Measurements from ENCODE around the gene IGFL3.
"Not testable (repeated sequence)": the region's sequence is repeated elsewhere in the genome, so short reads cannot be mapped to it uniquely, and the experiment has no call there.

Gene IGFL3

DNA sequence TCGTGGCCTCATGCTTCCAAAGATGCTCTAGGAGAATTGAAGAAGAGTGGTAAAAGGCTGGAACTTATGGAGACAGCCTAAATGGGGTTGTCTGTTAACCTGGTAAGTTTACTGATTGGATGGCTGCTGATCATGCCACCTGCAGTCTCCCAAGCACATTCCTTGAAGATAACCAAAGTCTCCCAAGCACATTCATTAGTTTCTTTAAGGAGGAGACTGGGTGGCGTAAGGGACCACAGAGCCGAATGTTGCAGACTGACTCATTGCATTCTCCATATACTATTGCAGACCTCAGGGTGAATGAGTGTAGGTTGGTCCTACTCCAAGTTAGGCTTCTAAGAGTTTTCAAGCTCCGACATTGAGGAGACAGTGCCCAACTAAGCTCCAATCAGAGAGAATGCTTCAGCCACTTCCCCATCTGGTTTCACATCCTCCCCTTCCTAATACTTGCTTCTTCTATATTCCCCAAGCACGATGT is at the start of gene IGFL3:
Gene IGFL3 (minus strand): TSS at position 51 of the 478 bp plus-strand sequence. CDS start 39 bp downstream, at position 12.
- DNase-seq (ENCODE audit: low read depth) = no peak

DNA sequence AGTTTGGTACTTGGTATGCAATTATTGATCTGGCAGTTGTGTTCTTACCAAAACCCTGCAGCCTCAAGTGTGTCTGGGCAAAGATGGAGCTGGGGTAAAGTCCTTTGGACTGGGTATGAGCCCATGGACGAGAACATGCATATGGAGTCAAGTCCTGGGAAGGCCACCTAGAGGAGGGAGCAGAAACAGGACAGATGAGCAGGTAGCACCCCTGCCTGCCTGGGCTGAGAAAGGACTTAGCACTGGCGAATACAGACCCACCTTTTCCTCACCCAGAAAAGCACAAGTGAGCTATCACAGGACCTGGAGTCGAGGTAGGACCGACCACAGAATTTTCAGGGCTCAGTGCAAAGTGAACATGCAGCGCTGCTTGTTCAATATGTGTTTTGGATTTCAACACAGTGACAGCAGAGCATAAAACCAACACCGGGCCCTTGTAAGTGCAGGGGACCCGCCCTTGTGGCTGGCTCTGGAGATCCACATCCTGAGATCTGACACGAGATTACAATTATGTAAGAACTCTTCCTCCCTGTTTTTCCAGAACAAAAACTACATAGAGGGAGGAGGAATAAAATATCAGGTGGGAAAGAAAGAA is 49.5 kb upstream of the IGFL3 start:
- DNase-seq (ENCODE audit: low read depth) = no peak

DNA sequence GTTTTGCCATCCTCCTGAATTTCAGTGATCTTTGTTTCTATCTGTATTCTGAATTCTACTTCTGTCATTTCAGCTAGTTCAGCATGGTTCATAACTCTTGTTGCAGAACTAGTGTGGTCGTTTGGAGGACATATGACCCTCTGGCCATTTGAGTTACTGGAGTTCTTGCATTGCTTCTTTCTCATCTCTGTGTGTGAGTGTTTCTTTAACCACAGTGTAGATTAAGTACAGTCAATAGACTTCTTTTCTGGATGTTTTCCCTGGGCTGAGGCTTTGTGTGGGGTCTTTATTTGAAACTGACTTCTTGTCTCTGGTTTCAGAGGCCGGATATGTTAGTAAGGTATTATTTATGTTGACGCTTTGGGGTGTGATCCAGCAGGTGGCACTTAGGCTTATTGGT is 38.2 kb upstream of the IGFL3 start:
- no peak for DNase-seq (ENCODE audit: low read depth)

DNA sequence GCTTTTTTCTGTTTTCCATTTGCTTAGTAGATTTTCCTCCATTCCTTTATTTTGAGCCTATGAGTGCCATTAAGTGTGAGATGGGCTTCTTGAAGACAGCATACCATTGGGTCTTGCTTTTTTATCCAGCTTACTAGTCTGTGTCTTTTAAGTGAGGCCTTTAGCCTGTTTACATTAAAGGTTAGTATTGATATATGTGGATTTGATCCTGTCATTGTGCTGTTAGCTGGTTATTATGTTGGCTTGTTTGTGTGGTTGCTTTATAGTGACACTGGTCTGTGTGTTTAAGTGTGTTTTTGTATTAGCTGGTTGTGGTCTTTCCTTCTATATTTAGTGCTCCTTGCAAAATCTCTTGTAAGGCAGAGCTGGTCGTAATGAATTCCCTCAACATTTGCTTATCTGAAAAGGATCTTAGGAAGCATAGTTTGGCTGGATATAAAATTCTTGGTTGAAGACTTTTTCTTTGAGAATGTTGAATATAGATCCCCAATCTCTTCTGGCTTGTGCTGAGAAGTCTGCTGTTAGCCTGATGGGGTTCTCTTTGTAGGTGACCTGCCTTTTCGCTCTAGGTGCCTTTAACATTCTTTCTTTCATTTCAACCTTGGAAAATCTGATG is 37.3 kb upstream of the IGFL3 start:
- DNase-seq (ENCODE audit: low read depth) = not testable (repeated sequence)

DNA sequence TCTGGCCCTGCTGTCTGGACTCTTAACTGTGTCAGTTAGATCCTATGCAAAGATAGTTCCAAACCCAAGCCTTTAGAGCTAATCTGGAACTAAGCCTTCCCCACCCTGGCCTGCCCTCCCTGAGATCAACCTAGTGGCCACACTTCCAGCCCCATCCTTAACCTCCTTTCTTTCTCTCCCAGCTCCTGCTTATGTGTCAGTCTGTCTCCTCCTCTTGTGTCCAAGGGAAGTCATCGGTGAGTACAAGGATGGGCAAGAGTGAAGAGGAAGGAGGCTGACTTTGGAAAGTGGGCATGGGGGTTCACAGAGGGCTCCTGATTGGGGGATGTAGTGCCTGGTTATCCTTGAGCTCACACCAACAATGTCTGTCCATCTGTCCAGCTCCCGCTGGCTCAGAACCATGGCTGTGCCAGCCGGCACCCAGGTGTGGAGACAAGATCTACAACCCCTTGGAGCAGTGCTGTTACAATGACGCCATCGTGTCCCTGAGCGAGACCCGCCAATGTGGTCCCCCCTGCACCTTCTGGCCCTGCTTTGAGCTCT is 35.8 kb upstream of the IGFL3 start:
- DNase-seq (ENCODE audit: low read depth) = no peak

DNA sequence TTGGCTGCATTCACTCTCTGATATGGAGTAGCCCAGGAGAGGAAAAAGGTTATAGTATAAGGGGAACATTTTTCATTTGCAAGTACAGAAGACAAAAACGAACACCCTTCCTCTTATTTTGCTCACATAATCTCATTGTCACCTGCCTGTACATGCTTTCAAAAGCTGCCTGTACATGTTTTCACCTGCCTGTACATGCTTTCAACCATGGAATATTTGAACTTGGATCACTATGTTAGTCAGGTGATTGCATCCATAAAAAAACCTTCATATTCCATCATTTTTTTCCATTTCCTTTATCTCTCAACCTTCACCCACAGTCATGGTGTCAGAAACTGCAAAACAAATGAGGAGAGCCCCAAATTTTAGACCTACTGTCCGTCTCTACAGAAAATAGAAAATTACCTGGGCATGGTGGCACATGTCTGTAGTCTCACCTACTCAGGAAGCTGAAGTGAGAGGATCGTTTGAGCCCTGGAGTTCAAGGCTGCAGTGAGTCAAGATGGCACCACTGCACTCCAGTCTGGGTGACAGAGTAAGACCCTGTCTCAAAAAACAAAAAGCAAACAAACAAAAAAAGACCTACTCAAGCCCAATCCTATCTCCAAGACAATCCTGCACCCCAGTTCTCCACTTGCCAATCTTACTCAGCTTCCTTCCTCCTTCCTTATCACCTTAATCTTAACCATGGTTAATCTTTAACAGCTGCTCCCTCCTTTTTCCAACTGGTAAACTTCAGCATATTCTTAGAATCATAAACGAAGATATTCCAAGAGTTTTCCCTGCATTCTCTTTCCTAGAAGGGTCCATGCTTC is 35.1 kb upstream of the IGFL3 start:
- no peak for DNase-seq (ENCODE audit: low read depth)

DNA sequence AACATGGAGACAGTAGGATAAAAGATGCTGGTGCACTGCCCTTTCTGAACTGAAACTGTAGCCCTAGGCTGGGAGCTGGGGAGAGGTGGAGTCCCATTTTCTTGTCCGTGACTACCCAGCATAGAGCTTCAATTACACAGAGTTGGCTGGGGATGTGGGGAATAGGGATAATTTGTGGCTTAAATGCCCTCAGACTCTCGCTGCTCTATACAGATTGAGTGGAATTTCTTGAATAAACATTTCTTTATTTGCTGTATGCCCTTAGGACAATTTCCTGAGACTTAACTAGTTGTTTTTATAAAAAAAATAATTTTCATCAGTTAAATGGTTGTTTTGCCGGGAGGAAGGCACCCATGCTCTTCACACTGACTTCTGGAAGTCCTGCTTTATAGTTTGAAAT is 30.7 kb upstream of the IGFL3 start:
- DNase-seq (ENCODE audit: low read depth) = no peak

DNA sequence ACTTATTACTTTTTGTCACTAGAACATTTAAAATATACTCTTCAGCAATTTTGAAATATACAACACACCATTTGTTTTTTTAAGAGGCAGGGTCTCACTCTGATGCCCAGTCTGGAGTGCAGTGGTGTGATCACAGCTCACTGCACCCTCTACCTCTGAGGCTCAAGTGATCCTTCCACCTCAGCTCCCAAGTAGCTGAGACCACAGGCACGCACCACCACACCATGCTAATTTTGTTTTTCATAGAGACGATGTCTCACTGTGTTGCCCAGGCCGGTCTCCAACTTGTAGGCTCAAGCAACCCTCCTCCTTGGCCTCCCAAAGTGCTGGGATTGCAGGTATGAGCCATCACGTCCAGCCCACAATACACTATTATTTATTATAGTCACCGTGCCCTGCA is 26.1 kb upstream of the IGFL3 start:
- no peak for DNase-seq (ENCODE audit: low read depth)

DNA sequence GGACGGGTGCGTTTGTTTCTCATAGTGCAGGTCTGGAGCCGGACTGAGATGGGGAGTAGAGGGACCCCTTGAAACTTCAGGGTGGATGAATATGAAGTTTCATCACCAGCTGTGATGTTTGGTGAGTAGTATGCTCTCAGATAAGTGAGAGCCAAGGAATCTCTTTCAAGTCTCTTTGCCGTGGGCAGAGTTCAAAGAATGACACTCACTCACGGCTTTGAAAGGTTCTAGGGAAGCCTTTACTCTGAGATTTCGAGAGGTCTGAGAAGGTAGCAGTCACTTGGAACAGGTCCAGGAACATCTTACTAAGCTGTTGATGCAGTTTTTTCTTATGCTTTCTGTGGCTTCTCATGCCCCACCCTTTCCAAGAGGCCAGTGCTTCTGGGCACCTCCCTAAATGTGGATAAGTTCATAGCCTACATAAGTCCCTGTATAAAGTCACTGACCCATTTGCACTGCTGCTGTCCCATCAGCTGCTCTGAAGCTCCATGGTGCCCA is 23.4 kb upstream of the IGFL3 start, which contains the start of gene IGFL2:
Gene IGFL2 (plus strand): TSS at position 448 of the 498 bp plus-strand sequence. CDS start 41 bp downstream, at position 489.
- DNase-seq (ENCODE audit: low read depth) = no peak

DNA sequence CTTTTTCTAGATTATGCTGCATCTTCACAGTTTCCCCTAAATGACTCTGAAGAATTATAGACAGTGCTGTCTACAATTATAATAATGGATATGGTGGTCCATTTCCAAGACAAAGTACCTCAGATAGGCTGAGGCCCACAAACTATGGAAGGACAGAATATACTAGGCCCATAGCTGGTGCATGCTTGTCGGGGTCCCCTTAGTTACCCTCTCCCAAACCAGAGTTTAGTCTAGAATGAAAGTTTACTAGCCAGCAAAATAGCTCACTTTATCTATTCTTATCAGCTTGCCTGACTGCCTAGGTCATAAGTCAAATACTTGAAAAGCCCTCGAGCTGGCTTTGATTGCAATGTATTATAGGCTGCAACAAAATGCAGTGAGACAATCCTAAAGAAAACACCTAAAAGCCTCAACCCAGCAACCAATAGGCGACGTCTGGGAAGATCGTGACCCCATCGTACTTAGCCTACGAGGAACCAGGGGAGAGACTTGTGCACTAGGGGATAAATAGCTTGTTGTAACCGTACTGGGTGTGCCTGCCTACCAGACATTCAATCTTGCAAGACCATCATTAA is 22.8 kb upstream of the IGFL3 start:
- no peak for DNase-seq (ENCODE audit: low read depth)

DNA sequence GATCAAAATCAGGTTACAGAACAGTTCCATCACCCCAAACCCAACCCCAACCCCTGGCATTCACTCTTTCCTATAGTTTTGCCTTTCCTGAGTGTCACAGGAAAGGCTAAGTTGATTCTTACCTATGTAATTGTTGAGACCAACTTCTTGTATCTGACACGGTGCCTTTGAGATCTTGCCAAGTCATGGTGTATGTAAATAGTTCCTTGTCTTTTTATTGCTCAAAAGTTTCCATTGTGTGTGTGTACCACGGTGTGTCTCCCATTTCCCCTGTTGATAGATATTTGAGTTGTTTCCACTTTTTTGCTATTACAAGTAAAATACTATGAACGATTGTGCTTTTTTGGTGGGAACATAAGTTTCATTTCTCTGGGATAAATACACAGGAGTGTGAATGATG is 20.3 kb upstream of the IGFL3 start:
- no peak for DNase-seq (ENCODE audit: low read depth)

DNA sequence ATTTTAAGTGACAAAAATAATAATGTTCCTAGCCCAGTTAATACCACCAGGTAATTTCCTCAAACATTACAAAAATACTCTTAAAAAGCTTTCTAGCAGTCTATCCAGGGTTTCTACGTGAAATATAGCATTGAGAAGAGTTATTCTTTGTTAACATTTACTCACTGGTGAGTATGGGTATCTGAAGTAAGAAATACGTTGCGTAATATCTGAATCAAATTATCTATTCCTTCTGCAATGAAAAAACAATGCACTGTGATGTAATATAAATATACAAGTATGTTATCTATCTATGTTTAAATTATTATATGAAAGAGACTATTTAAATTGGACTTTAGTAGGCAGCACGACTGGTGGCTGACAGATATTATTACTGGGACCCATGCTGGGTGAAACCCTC is 17.8 kb upstream of the IGFL3 start:
- DNase-seq (ENCODE audit: low read depth) = no peak

DNA sequence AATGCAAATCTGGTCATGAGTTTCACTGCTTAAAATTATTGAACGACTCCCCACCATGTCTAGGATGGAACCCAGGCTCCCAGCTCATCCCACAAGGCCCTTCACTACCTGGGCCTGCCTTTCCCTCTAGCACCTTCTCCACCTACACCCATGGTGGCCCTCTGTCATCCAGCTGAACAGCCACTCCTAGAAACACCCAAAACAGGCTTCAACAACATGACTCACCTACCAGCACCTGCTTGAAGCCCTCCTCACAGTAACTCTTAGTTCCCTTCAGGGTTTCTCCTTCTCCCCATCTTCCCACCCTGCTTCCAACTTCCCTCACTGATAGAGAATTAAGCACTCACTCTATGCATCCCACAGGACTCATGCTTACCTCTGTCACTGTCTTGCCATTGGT is 16.9 kb upstream of the IGFL3 start:
- no peak for DNase-seq (ENCODE audit: low read depth)

DNA sequence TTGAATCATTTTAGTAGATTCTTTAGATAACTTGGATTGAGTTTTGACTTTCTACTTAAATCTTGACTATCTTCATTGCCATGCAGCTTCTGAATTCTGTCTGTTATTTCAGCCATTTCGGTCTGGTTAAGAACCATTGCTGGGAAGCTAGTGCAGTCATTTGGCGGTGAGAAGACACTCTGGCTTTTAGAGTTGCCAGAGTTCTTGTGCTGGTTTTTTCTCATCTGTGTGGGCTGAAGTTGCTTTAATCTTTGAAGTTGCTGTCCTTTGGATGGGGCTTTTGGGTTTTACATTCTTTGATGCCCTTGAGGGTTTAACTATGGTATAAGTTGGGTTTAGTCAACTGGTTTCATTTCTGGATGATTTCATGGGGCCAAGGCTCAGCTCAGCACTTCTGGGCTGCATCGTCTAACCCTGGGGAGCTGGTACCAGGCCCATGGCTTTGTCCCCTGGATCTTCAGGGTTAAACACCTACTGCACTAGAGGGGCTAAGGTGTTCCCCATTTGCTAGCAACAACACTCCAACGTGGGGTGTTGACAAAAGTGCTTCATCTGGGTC is 13.5 kb upstream of the IGFL3 start:
- DNase-seq (ENCODE audit: low read depth) = no peak

DNA sequence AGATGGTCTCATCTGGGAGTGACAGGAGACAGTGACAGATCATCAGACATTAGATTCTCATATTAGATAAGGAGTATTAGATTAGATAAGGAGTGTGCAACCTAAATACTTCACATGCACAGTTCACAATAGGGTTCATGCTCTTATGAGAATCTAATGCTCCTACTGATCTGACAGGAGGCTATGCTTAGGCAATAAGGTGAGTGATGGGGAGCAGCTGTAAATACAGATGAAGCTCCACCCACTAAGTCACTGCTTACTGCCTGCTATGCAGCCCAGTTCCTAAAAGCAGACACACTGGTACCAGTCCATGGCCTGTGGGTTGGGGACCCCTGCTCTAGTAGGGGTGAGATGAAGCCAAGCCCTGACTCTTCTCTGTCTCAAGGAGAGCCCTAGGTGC is 10.0 kb upstream of the IGFL3 start:
- DNase-seq (ENCODE audit: low read depth) = no peak

DNA sequence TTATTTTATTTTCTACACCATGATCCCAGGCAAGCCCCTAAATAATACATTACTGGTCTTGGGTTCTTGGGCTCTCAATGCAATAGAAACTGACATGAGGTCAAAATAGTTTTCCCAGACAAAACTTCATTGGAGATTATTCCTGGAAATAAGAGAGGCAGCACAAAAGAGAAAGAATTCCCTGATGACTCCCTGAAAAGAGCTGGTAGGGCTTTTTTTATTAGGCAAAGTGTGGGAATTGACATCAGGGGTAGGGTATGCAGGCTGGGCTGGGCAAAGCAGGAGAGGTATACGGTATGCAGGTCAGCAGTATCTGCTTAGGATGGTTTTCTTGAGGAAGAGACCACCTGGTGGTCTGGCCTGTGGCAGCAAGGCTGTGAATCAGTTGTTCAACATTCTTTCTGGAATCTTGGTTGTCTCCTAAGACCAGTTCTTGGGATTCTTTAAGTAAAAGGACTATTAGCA is 9.3 kb upstream of the IGFL3 start:
- DNase-seq (ENCODE audit: low read depth) = no peak

DNA sequence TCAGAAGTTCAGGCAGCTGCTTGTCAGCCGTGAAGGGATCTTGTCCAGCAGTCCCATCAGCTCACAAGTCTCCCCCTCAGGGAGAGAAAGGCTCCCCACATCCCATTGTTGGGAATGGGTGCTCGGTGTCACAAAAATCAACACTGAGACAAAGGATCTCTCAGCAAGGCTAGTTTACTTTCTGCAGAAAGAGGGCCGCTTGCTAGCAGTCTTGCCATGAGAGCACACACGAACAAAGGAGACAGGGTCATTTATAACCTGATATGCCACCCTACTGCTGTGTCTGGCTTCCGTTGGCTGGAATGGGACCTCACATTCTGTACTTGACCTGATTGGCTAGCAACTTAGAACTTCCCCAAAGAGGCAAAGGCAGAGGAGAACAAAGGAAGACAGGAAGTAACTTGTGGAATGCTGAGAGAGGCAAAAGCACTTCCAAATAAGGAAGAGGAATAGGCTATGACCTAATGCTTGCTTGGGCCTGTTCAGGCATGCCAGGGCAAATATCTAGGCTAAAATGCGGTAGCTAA is 8.7 kb upstream of the IGFL3 start:
- DNase-seq (ENCODE audit: low read depth) = no peak

DNA sequence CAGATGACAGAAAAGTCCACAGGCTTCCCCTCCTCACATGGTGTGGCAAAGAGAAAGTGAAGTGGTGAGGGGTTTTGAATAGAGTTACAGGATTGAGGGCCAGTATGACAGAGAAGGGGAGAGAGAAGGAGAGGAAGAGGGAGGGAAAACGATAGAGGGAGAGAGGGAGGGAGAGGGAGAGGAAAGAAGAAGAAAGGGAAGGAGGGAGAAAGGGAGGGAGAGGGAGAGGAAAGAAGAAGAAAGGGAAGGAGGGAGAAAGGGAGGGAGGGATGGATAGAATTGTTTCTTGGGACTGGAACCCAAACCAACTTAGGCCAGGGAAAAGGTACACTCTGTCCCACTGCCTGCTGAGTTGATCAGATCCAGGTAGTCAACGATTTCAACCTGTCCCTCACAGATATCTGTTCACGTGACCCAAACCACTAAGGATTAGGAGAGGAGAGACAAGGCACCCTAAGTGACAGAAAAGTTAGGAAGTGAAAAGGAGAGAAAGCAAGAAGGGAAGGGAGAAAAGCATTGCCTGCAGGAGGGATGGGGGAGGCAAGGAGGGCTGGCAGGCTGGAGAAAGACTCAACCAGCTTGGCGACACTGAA is 8.1 kb upstream of the IGFL3 start:
- no peak for DNase-seq (ENCODE audit: low read depth)

DNA sequence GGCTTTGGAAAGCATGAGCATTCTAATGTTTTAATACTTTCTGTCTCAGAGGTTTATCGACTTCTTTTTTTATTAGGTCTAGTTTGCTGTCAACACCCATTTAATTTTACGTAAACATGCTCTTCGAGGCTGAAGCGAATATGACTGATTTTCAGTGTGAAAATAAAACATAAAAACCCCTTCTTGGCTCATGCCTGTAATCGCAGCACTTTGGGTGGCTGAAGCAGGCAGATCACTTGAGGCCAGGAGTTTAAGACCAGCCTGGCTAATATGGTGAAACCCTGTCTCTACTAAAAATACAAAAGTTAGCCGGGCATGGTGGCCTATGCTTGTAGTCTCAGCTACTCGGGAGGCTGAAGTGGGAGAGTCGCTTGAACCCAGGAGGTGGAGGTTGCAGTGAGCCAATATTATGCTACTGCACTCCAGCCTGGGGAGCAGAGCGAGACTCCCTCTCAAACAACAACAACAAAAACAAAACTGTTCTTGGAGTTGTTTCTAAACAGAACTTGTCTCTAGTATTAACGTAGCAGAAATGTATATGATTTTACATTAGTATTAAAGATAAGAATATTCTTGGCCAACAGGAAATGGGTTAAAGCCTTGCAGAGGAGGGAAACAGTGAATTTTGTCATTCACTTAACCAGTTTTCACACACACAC is 7.1 kb upstream of the IGFL3 start:
- no peak for DNase-seq (ENCODE audit: low read depth)

DNA sequence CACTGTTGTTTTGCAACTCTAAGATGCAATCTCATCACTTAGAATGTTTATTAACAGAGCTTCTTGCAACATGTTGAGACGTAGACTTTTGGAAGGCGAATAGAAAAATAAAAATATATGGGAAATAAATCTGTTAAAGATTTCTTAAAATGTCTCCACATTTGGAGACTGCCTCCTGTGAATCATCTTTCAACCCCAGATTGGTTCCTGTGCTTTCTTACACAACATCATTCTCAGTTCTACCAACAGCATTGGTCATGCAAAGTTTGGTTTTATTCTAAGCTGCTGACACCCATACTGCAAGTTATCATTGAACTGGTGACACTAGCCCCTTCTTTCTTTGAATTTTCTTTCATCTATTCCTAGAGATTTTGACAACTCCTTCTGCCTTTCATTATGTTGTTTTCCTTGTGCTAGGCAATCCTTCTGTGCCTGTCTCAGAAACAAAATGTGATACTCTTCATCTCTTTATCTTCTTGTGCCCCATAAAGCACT is 1.6 kb upstream of the IGFL3 start:
- DNase-seq (ENCODE audit: low read depth) = no peak
